Stimulated activated CD4-positive, alpha-beta T cell treated with anti-CD3 and anti-CD28 coated beads, Interleukin-2, amount 100 ng/mL, for 4 hours (primary cell): ENCODE results near the gene C1QTNF6.
A peak's percentile ranks its signal among the peaks of the same experiment; 100 is the strongest.

ENCODE experiments used
- DNase-seq: peaks from one replicate; pipeline ENCODE4 v3.0.0-alpha.2; 2020; ENCODE audit warnings: low read depth

The C1QTNF6 gene

GRCh38 chr22:37162221-37163095 is 25.6 kb downstream of the C1QTNF6 start:
- DNase-seq = peak; percentile 55

GRCh38 chr22:37161443-37161842 is 26.6 kb downstream of the C1QTNF6 start:
- DNase-seq = no peak

- no peak for DNase-seq
Observed at GRCh38 chr22:37160027-37160426, 28.0 kb downstream of the C1QTNF6 start.

- DNase-seq = no peak
Observed at GRCh38 chr22:37158963-37159290, 29.1 kb downstream of the C1QTNF6 start.

- DNase-seq = no peak
Observed at GRCh38 chr22:37157516-37158285, 30.3 kb downstream of the C1QTNF6 start.

GRCh38 chr22:37156686-37157435 is 31.2 kb downstream of the C1QTNF6 start:
- DNase-seq = no peak

GRCh38 chr22:37155971-37156370 is 32.1 kb downstream of the C1QTNF6 start:
- no peak for DNase-seq

- DNase-seq = no peak
Observed at GRCh38 chr22:37154925-37155712, 32.9 kb downstream of the C1QTNF6 start.

- no peak for DNase-seq
Observed at GRCh38 chr22:37153901-37154300, 34.1 kb downstream of the C1QTNF6 start.

- no peak for DNase-seq
Observed at GRCh38 chr22:37151401-37151800, 36.6 kb downstream of the C1QTNF6 start.

- DNase-seq = no peak
Observed at GRCh38 chr22:37150701-37151100, 37.3 kb downstream of the C1QTNF6 start.

- no peak for DNase-seq
Observed at GRCh38 chr22:37148742-37149665, 39.0 kb downstream of the C1QTNF6 start.

- no peak for DNase-seq
Observed at GRCh38 chr22:37148031-37148651, 39.9 kb downstream of the C1QTNF6 start.

- DNase-seq = no peak
Observed at GRCh38 chr22:37147186-37147990, 40.7 kb downstream of the C1QTNF6 start.

- no peak for DNase-seq
Observed at GRCh38 chr22:37146507-37147180, 41.4 kb downstream of the C1QTNF6 start.

GRCh38 chr22:37146051-37146385 is 42.0 kb downstream of the C1QTNF6 start:
- no peak for DNase-seq

- no peak for DNase-seq
Observed at GRCh38 chr22:37145180-37146050, 42.6 kb downstream of the C1QTNF6 start.

- no peak for DNase-seq
Observed at GRCh38 chr22:37144180-37144554, 43.9 kb downstream of the C1QTNF6 start.
